ENCODE measurements around the gene ABL2.

Gene ABL2

GRCh38 chr1:179194068-179194537, 35.4 kb downstream of the ABL2 start:
- H3K4me1 ChIP-seq (ENCODE audit: control insufficient read depth in 2 of 2, insufficient read depth in 1 of 2, low read depth in 1 of 2, low read length in 2 of 2): no peaks in the 10 kb centered on the region
- H3K27ac ChIP-seq (replicated peaks; ENCODE audit: low read length): no peak overlapping the region
- no peaks in the 10 kb centered on the region for H3K9me3 ChIP-seq (replicated peaks in 1 of 2; ENCODE audit: control insufficient read depth in 2 of 2, insufficient read depth in 1 of 2, low read depth in 1 of 2, low read length in 2 of 2)
- H4K91ac ChIP-seq (ENCODE audit: low read depth, low read length, poor library complexity): no peak overlapping the region
- H3K23ac ChIP-seq (ENCODE audit: low read depth, low read length, poor library complexity): no peak overlapping the region
- no peak overlapping the region for H2AFZ ChIP-seq (ENCODE audit: low read length)
- H3K4me2 ChIP-seq (ENCODE audit: insufficient read depth, low read length, poor library complexity, severe bottlenecking): no peak overlapping the region
- no CpG with 5 or more reads among the region's 2 CpGs for WGBS, 2 donors (ENCODE audit: extremely low coverage in 2 of 2, insufficient read length in 2 of 2, insufficient replicate concordance in 1 of 2)
- H3K79me1 ChIP-seq (ENCODE audit: low read depth, low read length): no peaks in the 10 kb centered on the region
- H4K8ac ChIP-seq (ENCODE audit: low read depth, low read length): no peak overlapping the region
- H2AK5ac ChIP-seq (ENCODE audit: low read depth, low read length): no peak overlapping the region
- H3K4me3 ChIP-seq (ENCODE audit: low read length in 2 of 2): no peak overlapping the region
- H2BK120ac ChIP-seq (ENCODE audit: low read depth, low read length): no peak overlapping the region
- H2BK15ac ChIP-seq (ENCODE audit: low read length): no peak overlapping the region
- no peak overlapping the region for H3K14ac ChIP-seq (ENCODE audit: low read length)
- no peak overlapping the region for H3K9ac ChIP-seq (ENCODE audit: low read depth, low read length, poor library complexity)
- no peak overlapping the region for H2BK12ac ChIP-seq (ENCODE audit: low read length)
- no peak overlapping the region for H3K18ac ChIP-seq (ENCODE audit: low read length)
- H3K36me3 ChIP-seq (replicated peaks in 1 of 2; ENCODE audit: control insufficient read depth in 2 of 2, insufficient read depth in 2 of 2, low read length in 2 of 2): no peaks in the 10 kb centered on the region
- no peak for DNase-seq (ENCODE audit: low spot score)
- no peak overlapping the region for H3K4ac ChIP-seq (ENCODE audit: low read length)
- H2BK5ac ChIP-seq (ENCODE audit: low read length): no peak overlapping the region
- no peaks in the 10 kb centered on the region for H3K27me3 ChIP-seq (ENCODE audit: control insufficient read depth in 3 of 3, insufficient read depth in 3 of 3, low read depth in 1 of 3, low read length in 3 of 3)

- no peak overlapping the region for H3K27ac ChIP-seq (replicated peaks; ENCODE audit: low read length)
- no peak overlapping the region for H3K4me2 ChIP-seq (ENCODE audit: insufficient read depth, low read length, poor library complexity, severe bottlenecking)
- H2BK15ac ChIP-seq (ENCODE audit: low read length): no peak overlapping the region
- no peak overlapping the region for H2BK12ac ChIP-seq (ENCODE audit: low read length)
- H2BK5ac ChIP-seq (ENCODE audit: low read length): no peak overlapping the region
- no peak overlapping the region for H3K18ac ChIP-seq (ENCODE audit: low read length)
- no peak overlapping the region for H3K14ac ChIP-seq (ENCODE audit: low read length)
- no peak overlapping the region for H3K9ac ChIP-seq (ENCODE audit: low read depth, low read length, poor library complexity)
- no peak overlapping the region for H4K8ac ChIP-seq (ENCODE audit: low read depth, low read length)
- no peak overlapping the region for H2AFZ ChIP-seq (ENCODE audit: low read length)
- no peak overlapping the region for H3K4me3 ChIP-seq (ENCODE audit: low read length in 2 of 2)
- H3K79me1 ChIP-seq (ENCODE audit: low read depth, low read length): no peaks in the 10 kb centered on the region
- H3K4me1 ChIP-seq (ENCODE audit: control insufficient read depth in 2 of 2, insufficient read depth in 1 of 2, low read depth in 1 of 2, low read length in 2 of 2): no peaks in the 10 kb centered on the region
- H3K4ac ChIP-seq (ENCODE audit: low read length): no peak overlapping the region
- no peak overlapping the region for H4K91ac ChIP-seq (ENCODE audit: low read depth, low read length, poor library complexity)
- H2AK5ac ChIP-seq (ENCODE audit: low read depth, low read length): no peak overlapping the region
- H3K9me3 ChIP-seq (replicated peaks in 1 of 2; ENCODE audit: control insufficient read depth in 2 of 2, insufficient read depth in 1 of 2, low read depth in 1 of 2, low read length in 2 of 2): no peaks in the 10 kb centered on the region
- H3K23ac ChIP-seq (ENCODE audit: low read depth, low read length, poor library complexity): no peak overlapping the region
- no peaks in the 10 kb centered on the region for H3K36me3 ChIP-seq (replicated peaks in 1 of 2; ENCODE audit: control insufficient read depth in 2 of 2, insufficient read depth in 2 of 2, low read length in 2 of 2)
- no peak overlapping the region for H2BK120ac ChIP-seq (ENCODE audit: low read depth, low read length)
- no peaks in the 10 kb centered on the region for H3K27me3 ChIP-seq (ENCODE audit: control insufficient read depth in 3 of 3, insufficient read depth in 3 of 3, low read depth in 1 of 3, low read length in 3 of 3)
- no peak for DNase-seq (ENCODE audit: low spot score)
- WGBS, 2 donors (ENCODE audit: extremely low coverage in 2 of 2, insufficient read length in 2 of 2, insufficient replicate concordance in 1 of 2): no CpG with 5 or more reads among the region's 4 CpGs
Measured at GRCh38 chr1:179190861-179191260, 38.6 kb downstream of the ABL2 start.

DNA sequence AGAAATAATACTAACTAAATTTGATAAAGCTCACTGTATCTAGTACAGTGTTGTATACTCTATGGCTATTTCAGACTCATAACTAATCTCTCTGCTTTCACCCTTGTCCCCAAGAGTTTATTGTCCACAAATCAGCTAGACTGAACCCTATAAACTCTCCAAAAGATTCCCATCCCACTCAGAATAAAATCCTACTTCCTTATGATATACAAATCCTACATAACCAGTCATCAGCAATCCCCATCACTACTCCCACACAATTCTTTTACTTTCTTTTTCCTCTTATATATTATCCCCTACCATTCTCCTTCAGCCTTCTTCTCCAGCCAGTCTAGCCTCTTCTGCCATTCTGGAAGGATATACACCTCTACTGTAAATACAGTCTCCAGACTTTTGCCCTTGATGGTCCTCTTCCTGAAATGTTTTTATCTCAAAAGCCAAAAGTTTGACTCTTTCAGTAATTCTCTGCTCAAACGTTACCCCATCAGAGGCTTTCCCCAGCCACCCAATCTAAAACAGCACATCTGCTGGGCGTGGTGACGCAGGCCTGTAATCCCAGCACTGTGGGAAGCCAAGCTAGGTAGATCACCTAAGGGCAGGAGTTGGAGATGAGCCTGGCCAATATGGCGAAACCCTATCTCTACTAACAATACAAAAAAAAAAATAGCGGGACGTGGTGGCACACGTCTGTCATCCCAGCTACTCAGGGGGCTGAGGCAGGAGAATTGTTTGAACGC, 41.6 kb downstream of the ABL2 start:
- H3K79me1 ChIP-seq (ENCODE audit: low read depth, low read length): peaks cover 1% of the 10 kb centered on the region
- no peak overlapping the region for H3K9ac ChIP-seq (ENCODE audit: low read depth, low read length, poor library complexity)
- no peak overlapping the region for H3K4me2 ChIP-seq (ENCODE audit: insufficient read depth, low read length, poor library complexity, severe bottlenecking)
- no peak for DNase-seq (ENCODE audit: low spot score)
- H3K9me3 ChIP-seq (replicated peaks in 1 of 2; ENCODE audit: control insufficient read depth in 2 of 2, insufficient read depth in 1 of 2, low read depth in 1 of 2, low read length in 2 of 2): no peaks in the 10 kb centered on the region
- H2AFZ ChIP-seq (ENCODE audit: low read length): no peak overlapping the region
- no peak overlapping the region for H2BK15ac ChIP-seq (ENCODE audit: low read length)
- no peak overlapping the region for H3K18ac ChIP-seq (ENCODE audit: low read length)
- no peak overlapping the region for H4K91ac ChIP-seq (ENCODE audit: low read depth, low read length, poor library complexity)
- no peak overlapping the region for H3K14ac ChIP-seq (ENCODE audit: low read length)
- no peak overlapping the region for H2BK12ac ChIP-seq (ENCODE audit: low read length)
- H4K8ac ChIP-seq (ENCODE audit: low read depth, low read length): no peak overlapping the region
- H3K23ac ChIP-seq (ENCODE audit: low read depth, low read length, poor library complexity): no peak overlapping the region
- H3K27ac ChIP-seq (replicated peaks; ENCODE audit: low read length): no peak overlapping the region
- no peaks in the 10 kb centered on the region for H3K36me3 ChIP-seq (replicated peaks in 1 of 2; ENCODE audit: control insufficient read depth in 2 of 2, insufficient read depth in 2 of 2, low read length in 2 of 2)
- no peak overlapping the region for H2AK5ac ChIP-seq (ENCODE audit: low read depth, low read length)
- H2BK120ac ChIP-seq (ENCODE audit: low read depth, low read length): no peak overlapping the region
- peaks cover 0 to 1% of the 10 kb centered on the region in 2 donors for H3K4me1 ChIP-seq (ENCODE audit: control insufficient read depth in 2 of 2, insufficient read depth in 1 of 2, low read depth in 1 of 2, low read length in 2 of 2)
- H3K4me3 ChIP-seq (ENCODE audit: low read length in 2 of 2): no peak overlapping the region
- WGBS, 2 donors (ENCODE audit: extremely low coverage in 2 of 2, insufficient read length in 2 of 2, insufficient replicate concordance in 1 of 2): no CpG with 5 or more reads among the region's 8 CpGs
- no peaks in the 10 kb centered on the region for H3K27me3 ChIP-seq (ENCODE audit: control insufficient read depth in 3 of 3, insufficient read depth in 3 of 3, low read depth in 1 of 3, low read length in 3 of 3)
- H3K4ac ChIP-seq (ENCODE audit: low read length): no peak overlapping the region
- H2BK5ac ChIP-seq (ENCODE audit: low read length): no peak overlapping the region

GRCh38 chr1:179187043-179187442, 42.4 kb downstream of the ABL2 start:
- no peak overlapping the region for H3K4me3 ChIP-seq (ENCODE audit: low read length in 2 of 2)
- no peak overlapping the region for H4K8ac ChIP-seq (ENCODE audit: low read depth, low read length)
- no peak overlapping the region for H2BK5ac ChIP-seq (ENCODE audit: low read length)
- no peak overlapping the region for H2AK5ac ChIP-seq (ENCODE audit: low read depth, low read length)
- H4K91ac ChIP-seq (ENCODE audit: low read depth, low read length, poor library complexity): no peak overlapping the region
- H3K14ac ChIP-seq (ENCODE audit: low read length): no peak overlapping the region
- H2AFZ ChIP-seq (ENCODE audit: low read length): no peak overlapping the region
- DNase-seq (ENCODE audit: low spot score): no peak
- H3K79me1 ChIP-seq (ENCODE audit: low read depth, low read length): peaks cover 1% of the 10 kb centered on the region
- no peak overlapping the region for H3K4ac ChIP-seq (ENCODE audit: low read length)
- H2BK12ac ChIP-seq (ENCODE audit: low read length): no peak overlapping the region
- no peak overlapping the region for H2BK15ac ChIP-seq (ENCODE audit: low read length)
- no peaks in the 10 kb centered on the region for H3K9me3 ChIP-seq (replicated peaks in 1 of 2; ENCODE audit: control insufficient read depth in 2 of 2, insufficient read depth in 1 of 2, low read depth in 1 of 2, low read length in 2 of 2)
- no peaks in the 10 kb centered on the region for H3K36me3 ChIP-seq (replicated peaks in 1 of 2; ENCODE audit: control insufficient read depth in 2 of 2, insufficient read depth in 2 of 2, low read length in 2 of 2)
- no peak overlapping the region for H2BK120ac ChIP-seq (ENCODE audit: low read depth, low read length)
- no peak overlapping the region for H3K27ac ChIP-seq (replicated peaks; ENCODE audit: low read length)
- H3K4me1 ChIP-seq (ENCODE audit: control insufficient read depth in 2 of 2, insufficient read depth in 1 of 2, low read depth in 1 of 2, low read length in 2 of 2): peaks cover 0 to 1% of the 10 kb centered on the region in 2 donors
- H3K9ac ChIP-seq (ENCODE audit: low read depth, low read length, poor library complexity): no peak overlapping the region
- H3K4me2 ChIP-seq (ENCODE audit: insufficient read depth, low read length, poor library complexity, severe bottlenecking): no peak overlapping the region
- no peaks in the 10 kb centered on the region for H3K27me3 ChIP-seq (ENCODE audit: control insufficient read depth in 3 of 3, insufficient read depth in 3 of 3, low read depth in 1 of 3, low read length in 3 of 3)
- H3K23ac ChIP-seq (ENCODE audit: low read depth, low read length, poor library complexity): no peak overlapping the region
- no peak overlapping the region for H3K18ac ChIP-seq (ENCODE audit: low read length)

All from neuronal stem cell (in vitro differentiated cells).